ENCODE measurements around the gene NRAP.

GRCh38 chr10:113680190-113681111 lies 16.6 kb upstream of the NRAP start:
- TF ChIP-seq EP300 (IDR thresholded peaks at IDR 0.05; ENCODE audit: borderline replicate concordance) (no peak), CEBPB (IDR thresholded peaks at IDR 0.05) (no peak), YY1 (IDR thresholded peaks at IDR 0.05; ENCODE audit: low read depth) (no peak), EGR1 (IDR thresholded peaks at IDR 0.05) (no peak), MAX (IDR thresholded peaks at IDR 0.05) (no peak)

All from Ishikawa (cell line).